ENCODE measurements around the gene ZFYVE28. TPM values are rescaled to one million over a fixed set of nuclear protein-coding genes. Genes with fewer than 3 reads are reported as not detected.

Gene ZFYVE28
- total and polyA plus RNA-seq, 5 experiments from 2014 or later: 5.0 to 12.3 (median 8.5) TPM

DNA sequence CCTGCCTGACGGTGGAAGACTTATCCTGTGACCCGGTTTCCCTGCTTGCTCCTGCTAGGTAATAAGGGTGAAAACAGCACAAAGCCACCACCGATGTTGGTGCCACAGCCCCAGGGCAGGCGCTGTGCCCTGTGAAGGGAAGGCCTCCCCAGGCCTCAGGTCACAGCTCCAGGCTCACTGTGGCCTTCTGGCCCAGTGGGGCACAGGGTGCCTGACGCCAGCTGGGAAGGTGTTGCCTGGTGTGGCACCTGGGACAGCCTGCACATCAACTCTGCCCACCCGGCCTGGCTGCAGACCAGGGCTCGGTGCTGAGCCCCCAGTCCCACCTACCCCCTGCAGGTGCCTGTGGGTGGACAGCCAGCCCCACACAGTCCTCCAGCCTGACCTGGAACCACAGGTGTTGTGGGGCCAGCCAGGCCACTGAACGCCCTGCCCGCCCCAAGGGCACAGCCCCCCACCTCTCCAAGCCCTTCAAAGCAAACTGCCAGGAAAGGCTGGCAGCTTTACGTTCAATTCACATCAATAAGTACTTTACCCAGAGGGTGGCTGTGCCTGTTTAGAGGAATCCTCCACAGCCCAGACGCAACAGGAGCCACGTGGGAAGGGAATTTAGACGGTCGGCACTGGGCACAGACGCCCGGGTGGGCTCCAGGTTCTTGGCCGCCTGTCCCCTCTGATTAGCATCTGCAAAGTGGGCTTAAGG, 54.3 kb downstream of the ZFYVE28 start:
- Mint-ChIP-seq H3K27ac (peak overlapping the region; percentile 66 to 96 (median 84)), H3K27me3 (no peaks in the 10 kb centered on the region), H3K4me1 (peaks cover 7 to 24% (median 19%) of the 10 kb centered on the region in 4 donors), H3K36me3 (no peaks in the 10 kb centered on the region), H3K9me3 (peaks cover 0 to 5% (median 0%) of the 10 kb centered on the region in 9 donors), H3K4me3 (peak overlapping the region; percentile 75 to 92 (median 78))
- no peak for DNase-seq
- ATAC-seq: peak; percentile 24 to 29
- POLR2A ChIA-PET: interaction anchor here (0.6 to 1.5 kb wide), 2 partner anchors 38 to 73 kb away, joined by 3 to 4 read pairs; no protein-coding TSS in a partner anchor

DNA sequence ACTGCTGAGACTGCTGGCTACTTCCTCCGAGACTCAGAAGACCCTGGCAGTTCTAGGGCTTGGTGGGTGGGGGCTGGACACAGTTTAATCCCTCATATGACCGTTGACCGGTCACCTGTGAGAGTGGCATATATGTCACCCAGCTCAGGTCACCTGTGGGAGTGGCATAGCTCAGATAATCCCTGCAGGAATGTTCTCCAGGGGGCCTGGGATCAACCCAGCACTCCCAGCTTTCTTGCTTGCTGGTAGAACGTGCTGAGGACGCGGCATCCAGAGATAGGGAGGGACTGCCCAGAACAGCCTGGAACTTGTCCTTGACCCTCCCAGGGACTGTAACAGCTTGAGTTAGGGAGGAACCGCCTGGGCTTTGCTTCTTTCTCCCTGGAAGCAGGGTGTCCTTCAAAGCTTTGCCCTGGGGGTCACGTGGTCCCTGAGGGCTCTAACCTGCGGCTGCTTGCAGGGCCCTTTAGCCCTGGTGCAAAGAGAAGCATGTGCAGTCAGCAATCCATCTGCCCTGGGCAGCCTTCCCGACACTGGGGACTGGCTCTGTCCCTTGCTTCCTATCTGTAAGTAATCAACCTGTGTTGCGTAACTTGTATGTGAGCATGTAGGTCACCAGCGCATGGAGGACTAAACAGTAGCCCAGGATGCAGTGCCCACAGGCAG, 55.3 kb downstream of the ZFYVE28 start:
- H3K27ac Mint-ChIP-seq: peak overlapping the region in 9 of 10 donors; percentile 29 to 96 (median 80)
- H3K4me1 Mint-ChIP-seq: peaks cover 7 to 25% (median 19%) of the 10 kb centered on the region in 4 donors
- ATAC-seq (no peak), DNase-seq (no peak)
- peaks cover 0 to 2% (median 0%) of the 10 kb centered on the region in 9 donors for H3K9me3 Mint-ChIP-seq
- H3K4me3 Mint-ChIP-seq: peak overlapping the region in 7 of 10 donors; percentile 68 to 92 (median 79)
- H3K36me3 Mint-ChIP-seq: no peaks in the 10 kb centered on the region
- POLR2A ChIA-PET: no interaction called here
- H3K27me3 Mint-ChIP-seq: no peaks in the 10 kb centered on the region

- Mint-ChIP-seq H3K4me3 (peak overlapping the region in 1 of 10 donors; percentile 45), H3K9me3 (peaks cover 0 to 2% (median 0%) of the 10 kb centered on the region in 9 donors), H3K27me3 (no peaks in the 10 kb centered on the region), H3K36me3 (no peaks in the 10 kb centered on the region), H3K4me1 (peaks cover 7 to 31% (median 20%) of the 10 kb centered on the region in 4 donors), H3K27ac (peak overlapping the region in 6 of 10 donors; percentile 34 to 89 (median 50))
- POLR2A ChIA-PET: no interaction called here
- DNase-seq (no peak), ATAC-seq (no peak)
Observed at GRCh38 chr4:2362266-2363055, 56.0 kb downstream of the ZFYVE28 start.

GRCh38 chr4:2361366-2362265, 56.8 kb downstream of the ZFYVE28 start:
- DNase-seq (no peak), ATAC-seq (no peak)
- Mint-ChIP-seq H3K9me3 (no peaks in the 10 kb centered on the region), H3K27ac (peak overlapping the region in 5 of 10 donors; percentile 40 to 89 (median 62)), H3K4me3 (peak overlapping the region in 1 of 10 donors; percentile 45), H3K4me1 (peaks cover 7 to 32% (median 20%) of the 10 kb centered on the region in 4 donors), H3K27me3 (no peaks in the 10 kb centered on the region), H3K36me3 (no peaks in the 10 kb centered on the region)
- POLR2A ChIA-PET: interaction anchor here (1.0 kb wide), 1 partner anchor 52 kb away, joined by 3 read pairs; no protein-coding TSS in a partner anchor

DNA sequence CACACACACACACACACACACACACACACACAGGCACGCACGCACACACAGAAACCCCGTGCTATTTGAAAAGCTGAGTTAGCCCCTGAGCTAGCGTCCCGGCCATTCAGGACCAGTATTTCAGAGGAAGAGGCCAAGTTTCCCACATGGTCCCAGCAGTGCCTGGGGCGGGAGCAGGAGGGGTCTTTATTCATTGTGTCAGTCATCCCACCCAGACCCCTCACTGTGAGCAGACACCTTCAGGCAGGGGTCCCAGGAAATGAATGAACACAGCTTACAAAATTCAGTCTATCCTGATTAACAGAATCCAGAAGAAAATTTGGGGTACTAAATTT, 58.1 kb downstream of the ZFYVE28 start:
- H3K9me3 Mint-ChIP-seq: no peaks in the 10 kb centered on the region
- POLR2A ChIA-PET: interaction anchor here (1.0 kb wide), 1 partner anchor 53 kb away, joined by 3 read pairs; no protein-coding TSS in a partner anchor
- no peaks in the 10 kb centered on the region for H3K27me3 Mint-ChIP-seq
- no peaks in the 10 kb centered on the region for H3K36me3 Mint-ChIP-seq
- no peak overlapping the region for H3K4me3 Mint-ChIP-seq
- DNase-seq: no peak
- H3K27ac Mint-ChIP-seq: peak overlapping the region in 1 of 10 donors; percentile 31
- H3K4me1 Mint-ChIP-seq: peaks cover 7 to 36% (median 22%) of the 10 kb centered on the region in 4 donors
- ATAC-seq: no peak

DNA sequence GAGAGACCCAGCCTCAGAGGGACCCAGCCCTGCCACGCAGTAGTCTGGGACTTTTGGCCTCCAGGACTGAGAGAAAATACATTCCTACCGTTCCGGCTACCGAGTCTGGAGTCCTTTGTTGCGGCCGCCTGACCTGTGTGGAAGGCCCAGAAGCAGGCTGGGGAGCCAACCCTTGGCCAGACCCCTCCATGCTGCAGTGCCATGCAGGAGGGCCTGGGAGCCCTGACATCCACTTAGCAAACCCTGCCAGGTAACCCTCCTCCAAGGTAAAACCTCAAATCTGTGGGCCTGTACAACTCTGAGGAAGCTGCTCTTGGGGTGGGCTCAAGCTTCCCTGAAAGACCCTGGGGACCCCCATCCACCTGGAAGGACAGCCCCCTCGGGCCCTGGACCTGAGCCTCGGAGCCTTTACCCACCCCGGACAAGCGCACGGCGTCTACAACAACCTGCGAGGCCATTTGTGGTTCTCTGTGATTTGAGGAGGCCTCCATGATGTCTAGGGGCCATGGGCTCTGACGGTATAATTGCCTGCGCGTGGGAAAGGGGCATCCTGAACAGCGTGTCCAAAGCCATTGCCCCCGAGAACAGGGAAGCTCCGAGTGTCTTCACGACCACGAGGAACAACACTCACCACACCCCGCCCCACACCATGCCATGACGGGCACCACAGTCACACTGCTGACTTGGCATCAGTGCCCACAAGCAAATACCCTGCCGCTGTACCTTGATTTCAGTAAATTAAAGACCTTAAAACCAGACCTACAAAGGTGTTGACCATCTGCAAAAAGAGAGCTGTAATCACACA, 58.7 kb downstream of the ZFYVE28 start:
- H3K36me3 Mint-ChIP-seq: no peaks in the 10 kb centered on the region
- H3K27ac Mint-ChIP-seq: peak overlapping the region in 4 of 10 donors; percentile 31 to 62 (median 32)
- H3K9me3 Mint-ChIP-seq: no peaks in the 10 kb centered on the region
- ATAC-seq: no peak
- peaks cover 9 to 38% (median 26%) of the 10 kb centered on the region in 4 donors for H3K4me1 Mint-ChIP-seq
- H3K4me3 Mint-ChIP-seq: no peak overlapping the region
- no peak for DNase-seq
- POLR2A ChIA-PET: no interaction called here
- no peaks in the 10 kb centered on the region for H3K27me3 Mint-ChIP-seq

GRCh38 chr4:2357821-2358745, 60.4 kb downstream of the ZFYVE28 start:
- peaks cover 7 to 37% (median 22%) of the 10 kb centered on the region in 4 donors for H3K4me1 Mint-ChIP-seq
- peak overlapping the region in 6 of 10 donors; percentile 17 to 86 (median 44) for H3K27ac Mint-ChIP-seq
- no peaks in the 10 kb centered on the region for H3K36me3 Mint-ChIP-seq
- ATAC-seq (no peak), DNase-seq (no peak)
- H3K4me3 Mint-ChIP-seq: no peak overlapping the region
- H3K27me3 Mint-ChIP-seq: no peaks in the 10 kb centered on the region
- POLR2A ChIA-PET: no interaction called here
- H3K9me3 Mint-ChIP-seq: no peaks in the 10 kb centered on the region

DNA sequence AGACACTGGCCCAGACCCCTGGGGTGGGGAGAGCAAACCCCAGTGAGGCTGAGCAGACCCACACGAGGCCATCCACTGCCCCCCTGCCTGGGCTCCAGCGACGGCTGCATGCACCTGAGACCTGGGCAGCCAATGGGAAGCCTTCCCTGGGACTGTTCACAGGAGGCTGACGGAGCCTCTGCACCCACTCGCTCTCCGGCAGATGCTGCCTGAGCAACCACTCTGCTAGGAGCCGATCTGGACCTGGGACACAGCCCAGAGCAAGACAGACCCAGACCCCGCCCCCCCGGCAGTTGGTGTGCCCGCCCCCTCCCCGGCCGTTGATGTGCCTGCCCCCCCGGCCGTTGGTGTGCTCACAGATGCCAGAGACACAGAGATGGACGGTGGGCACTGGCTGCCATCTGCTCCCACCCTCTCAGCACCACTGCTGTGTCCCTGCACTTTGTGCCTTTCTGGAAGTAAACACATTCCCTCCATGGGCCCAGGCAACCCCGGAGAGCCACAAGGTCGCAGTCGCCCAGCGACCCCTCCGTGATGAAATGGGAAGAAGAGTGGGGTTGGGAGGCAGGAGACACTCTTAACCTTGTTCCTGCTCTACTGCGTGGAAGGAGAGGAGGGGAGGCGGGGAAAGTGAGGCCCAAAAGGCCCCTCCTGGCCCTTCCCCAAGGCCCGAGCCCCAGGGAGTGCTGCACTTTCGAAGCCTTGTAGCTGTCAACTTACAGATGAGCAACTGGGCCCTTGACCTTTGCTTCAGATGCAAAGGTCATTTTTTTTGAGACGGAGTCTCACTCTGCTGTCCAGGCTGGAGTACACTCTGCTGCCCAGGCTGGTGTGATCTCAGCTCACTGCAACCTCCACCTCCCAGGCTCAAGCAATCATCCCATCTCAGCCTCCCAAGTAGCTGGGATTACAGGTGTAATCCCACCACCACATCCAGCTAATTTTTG, 62.0 kb downstream of the ZFYVE28 start:
- POLR2A ChIA-PET: no interaction called here
- no peaks in the 10 kb centered on the region for H3K27me3 Mint-ChIP-seq
- DNase-seq (no peak), ATAC-seq (no peak)
- H3K36me3 Mint-ChIP-seq: no peaks in the 10 kb centered on the region
- H3K4me3 Mint-ChIP-seq: no peak overlapping the region
- H3K9me3 Mint-ChIP-seq: no peaks in the 10 kb centered on the region
- H3K27ac Mint-ChIP-seq: peak overlapping the region in 4 of 10 donors; percentile 48 to 69 (median 66)
- H3K4me1 Mint-ChIP-seq: peaks cover 7 to 32% (median 17%) of the 10 kb centered on the region in 4 donors

DNA sequence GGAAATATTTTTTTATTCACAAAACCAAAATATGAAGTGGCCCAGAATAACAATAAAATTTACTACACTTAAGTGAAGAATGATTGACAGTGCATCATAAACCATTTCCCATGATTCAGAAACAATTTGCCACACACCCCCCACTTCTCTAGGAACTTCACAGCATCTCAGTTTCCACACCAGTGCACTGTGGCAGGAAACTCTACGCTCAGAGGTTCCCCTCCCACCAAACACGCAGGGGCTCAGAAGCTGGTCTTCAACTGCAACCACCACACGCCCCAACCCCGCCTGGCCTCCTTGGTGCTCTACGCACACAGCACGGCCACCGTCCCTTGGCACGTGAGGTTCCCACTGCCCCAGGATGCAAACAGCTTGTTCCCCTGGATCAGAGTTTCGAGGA, 63.7 kb downstream of the ZFYVE28 start:
- Mint-ChIP-seq H3K36me3 (no peaks in the 10 kb centered on the region), H3K9me3 (no peaks in the 10 kb centered on the region), H3K27ac (peak overlapping the region; percentile 19 to 94 (median 81)), H3K4me1 (peaks cover 4 to 29% (median 13%) of the 10 kb centered on the region in 4 donors), H3K4me3 (peak overlapping the region in 5 of 10 donors; percentile 24 to 60 (median 42)), H3K27me3 (no peaks in the 10 kb centered on the region)
- POLR2A ChIA-PET: interaction anchor here (1.2 kb wide), 1 partner anchor 134 kb away, joined by 4 read pairs; no protein-coding TSS in a partner anchor
- DNase-seq: peak in 5 of 10 donors; percentile 27 to 64 (median 39)
- peak; percentile 56 to 73 for ATAC-seq

All from naive thymus-derived CD8-positive, alpha-beta T cell (primary cell).